HG02840 (cell line): Measurements from ENCODE around the gene NHS.

Experiments used
- ATAC-seq: cut with Tn5 transposase; IDR thresholded peaks from one replicate; pipeline ENCODE4 v1.9.1; 2021; ENCODE audit warnings: mild to moderate bottlenecking, moderate library complexity, moderate number of reproducible peaks; ENCODE audit not compliant: unreplicated experiment, low FRiP score

NHS gene

GRCh38 chrX:17579026-17579425 is 204.0 kb downstream of the NHS start:
- ATAC-seq, result no peak

- ATAC-seq, result no peak
Observed at GRCh38 chrX:17580539-17581152, 205.6 kb downstream of the NHS start.

GRCh38 chrX:17581641-17582040 is 206.6 kb downstream of the NHS start:
- ATAC-seq, result no peak

- no peak for ATAC-seq
Observed at GRCh38 chrX:17584248-17584681, 209.3 kb downstream of the NHS start.

GRCh38 chrX:17585006-17585405 is 210.0 kb downstream of the NHS start:
- ATAC-seq, result no peak

- no peak for ATAC-seq
Observed at GRCh38 chrX:17587366-17587765, 212.4 kb downstream of the NHS start.

GRCh38 chrX:17588303-17588702 is 213.3 kb downstream of the NHS start:
- no peak for ATAC-seq

GRCh38 chrX:17590892-17591740 is 216.1 kb downstream of the NHS start:
- ATAC-seq, result no peak

- no peak for ATAC-seq
Observed at GRCh38 chrX:17591741-17592110, 216.7 kb downstream of the NHS start.

- ATAC-seq, result no peak
Observed at GRCh38 chrX:17592117-17592516, 217.1 kb downstream of the NHS start.

GRCh38 chrX:17594693-17595092 is 219.7 kb downstream of the NHS start:
- no peak for ATAC-seq

GRCh38 chrX:17595456-17596035 is 220.5 kb downstream of the NHS start:
- peak; percentile 52 for ATAC-seq

GRCh38 chrX:17596061-17596460 is 221.1 kb downstream of the NHS start:
- no peak for ATAC-seq

GRCh38 chrX:17596546-17597205 is 221.7 kb downstream of the NHS start:
- ATAC-seq, result no peak

- ATAC-seq, result no peak
Observed at GRCh38 chrX:17597327-17597726, 222.3 kb downstream of the NHS start.

GRCh38 chrX:17597836-17598439 is 222.9 kb downstream of the NHS start:
- ATAC-seq, result no peak

- no peak for ATAC-seq
Observed at GRCh38 chrX:17601441-17602200, 226.6 kb downstream of the NHS start.

- no peak for ATAC-seq
Observed at GRCh38 chrX:17602245-17602644, 227.2 kb downstream of the NHS start.

GRCh38 chrX:17603196-17603595 is 228.2 kb downstream of the NHS start:
- ATAC-seq, result no peak

- no peak for ATAC-seq
Observed at GRCh38 chrX:17605676-17606075, 230.7 kb downstream of the NHS start.
